ENCODE measurements around the gene NEK2. TPM values are rescaled to one million over a fixed set of nuclear protein-coding genes. Genes with fewer than 3 reads are reported as not detected.

NEK2 gene
- total and polyA plus RNA-seq, 2 of the 13 experiments (the other 11 are each of a cell fraction or from before 2014, with no cell fraction given): 10.9 to 40.8 TPM

- no peak for TF ChIP-seq ZNF646 (CRISPR knock-in tag; IDR thresholded peaks at IDR 0.05)
- peak; percentile 98 for TF ChIP-seq TARDBP (CRISPR knock-in tag; IDR thresholded peaks at IDR 0.05)
- no peak for TF ChIP-seq ZNF407 (CRISPR knock-in tag; IDR thresholded peaks at IDR 0.05; ENCODE audit: not compliant biosample characterization)
- TF ChIP-seq, protein P1, sequence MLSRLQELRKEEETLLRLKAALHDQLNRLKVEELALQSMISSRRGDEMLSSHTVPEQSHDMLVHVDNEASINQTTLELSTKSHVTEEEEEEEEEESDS (CRISPR knock-in tag; IDR thresholded peaks at IDR 0.05; ENCODE audit: borderline replicate concordance): no peak
- peak; percentile 91 for TF ChIP-seq SP5 (CRISPR knock-in tag; IDR thresholded peaks at IDR 0.05; ENCODE audit: borderline replicate concordance, low read depth)
- TF ChIP-seq ZBTB1 (CRISPR knock-in tag; IDR thresholded peaks at IDR 0.05; ENCODE audit: borderline replicate concordance): no peak
- no peak for TF ChIP-seq POLR2AphosphoS5 (IDR thresholded peaks at IDR 0.05; ENCODE audit: low read depth, low read length)
- no peak for TF ChIP-seq NAIF1 (CRISPR knock-in tag; IDR thresholded peaks at IDR 0.05; ENCODE audit: borderline replicate concordance)
- TF ChIP-seq CEBPB (IDR thresholded peaks at IDR 0.05; ENCODE audit: borderline replicate concordance, low read depth, low read length): no peak
- no peak for TF ChIP-seq SP2 (CRISPR knock-in tag; IDR thresholded peaks at IDR 0.05)
- 0 out of 2 replicates have a peak, but pooled peaks have one; percentile 12 for TF ChIP-seq RAD21 (CRISPR knock-in tag; IDR thresholded peaks at IDR 0.05)
- TF ChIP-seq ZNF75D (CRISPR knock-in tag; IDR thresholded peaks at IDR 0.05; ENCODE audit: borderline replicate concordance): no peak
- TF ChIP-seq ZNF12 (CRISPR knock-in tag; IDR thresholded peaks at IDR 0.05): peak; percentile 81; the same call in 1 of the 2 replicates
- peak; percentile 71 for TF ChIP-seq ZFX (CRISPR knock-in tag; IDR thresholded peaks at IDR 0.05; ENCODE audit: low read depth)
Observed at GRCh38 chr1:211643324-211644212, 31.9 kb downstream of the NEK2 start (continued).

Data from HepG2 (cell line).